HepG2 (cell line): Measurements from ENCODE around the gene NARF.

ENCODE experiments used
- CEBPG ChIP-seq: IDR thresholded peaks from 2 replicates; pipeline ENCODE4 v1.6.1; 2016
- CTCF ChIP-seq: sonication (generic); formaldehyde crosslinking; IDR thresholded peaks from 2 replicates; pipeline ENCODE4 v1.5.0; 2020; ENCODE audit warnings: mild to moderate bottlenecking, missing genetic modification reagents, moderate library complexity
- HDAC1 ChIP-seq: sonication (generic); formaldehyde crosslinking; IDR thresholded peaks from 2 replicates; pipeline ENCODE4 v1.5.1; 2020; ENCODE audit warnings: mild to moderate bottlenecking, missing genetic modification reagents
- JARID2 ChIP-seq: sonication (generic); formaldehyde crosslinking; IDR thresholded peaks from 2 replicates; pipeline ENCODE4 v1.8.1; 2023; ENCODE audit warnings: missing genetic modification reagents, inconsistent platforms; ENCODE audit not compliant: insufficient replicate concordance
- POLR2A ChIP-seq, 2 experiments: IDR thresholded peaks; 2 replicates each; pipeline ENCODE4 v1.6.1; 2011; ENCODE audit warnings: low read depth in 2 of 2, low read length in 2 of 2, mild to moderate bottlenecking in 1 of 2, moderate library complexity in 1 of 2; ENCODE audit not compliant: insufficient read depth in 1 of 2
- RBFOX2 ChIP-seq: fragments of 200-400 bp; formaldehyde crosslinking; IDR thresholded peaks from 2 replicates; pipeline ENCODE4 v1.6.1; 2017; ENCODE audit warnings: low read depth, mild to moderate bottlenecking, low read length
- SIN3A ChIP-seq: IDR thresholded peaks from 2 replicates; pipeline ENCODE4 v1.6.1; 2011; ENCODE audit warnings: low read depth, mild to moderate bottlenecking, control low read depth, low read length, borderline replicate concordance
- ZNF274 ChIP-seq: sonication (generic); formaldehyde crosslinking; IDR thresholded peaks from 2 replicates; pipeline ENCODE4 v1.5.1; 2020; ENCODE audit warnings: mild to moderate bottlenecking, missing genetic modification reagents
- ZNF331 ChIP-seq: sonication (generic); formaldehyde crosslinking; IDR thresholded peaks from 2 replicates; pipeline ENCODE4 v1.4.0; 2020; ENCODE audit warnings: missing genetic modification reagents
- ZNF678 ChIP-seq: sonication (generic); formaldehyde crosslinking; IDR thresholded peaks from 2 replicates; pipeline ENCODE4 v1.4.0; 2020; ENCODE audit warnings: mild to moderate bottlenecking, missing genetic modification reagents

DNA sequence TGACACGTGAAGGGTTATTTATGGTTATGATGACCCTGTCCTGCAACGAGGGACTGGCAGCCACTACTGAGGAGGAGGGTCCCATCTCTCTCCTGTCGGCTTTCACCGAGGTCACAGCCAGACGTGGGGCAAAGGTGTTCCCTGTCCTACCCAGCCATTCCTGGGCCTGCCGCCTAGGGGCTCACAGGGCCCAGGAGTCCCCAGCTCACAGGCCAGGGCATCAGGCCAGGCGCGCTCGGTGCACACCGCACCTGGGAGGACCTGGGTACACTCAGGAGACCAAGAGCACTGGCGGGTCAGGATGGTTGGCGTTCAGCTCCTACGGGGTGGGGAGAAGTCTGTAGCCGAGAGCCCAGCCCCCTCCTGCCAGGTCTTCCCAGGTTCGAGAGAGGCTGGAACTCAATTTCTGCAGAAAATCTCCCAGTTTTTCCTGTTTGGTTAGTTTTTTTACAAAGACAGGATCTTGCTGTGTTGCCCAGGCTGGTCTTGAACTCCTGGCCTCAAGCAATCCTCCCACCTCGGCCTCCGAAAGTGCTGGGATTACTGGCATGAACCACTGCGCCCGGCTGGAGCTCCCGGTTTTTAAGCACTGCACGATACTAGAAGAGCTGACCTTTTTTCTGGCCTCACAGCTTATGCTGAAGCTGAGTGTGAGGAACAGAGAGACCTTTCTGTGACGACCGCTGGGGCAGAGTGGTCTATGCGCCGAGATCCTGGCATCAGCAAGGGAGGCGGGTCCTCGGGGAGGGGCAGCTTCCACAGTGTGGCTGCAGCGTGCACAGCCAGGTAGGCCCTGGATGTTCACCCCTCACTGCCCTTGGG lies 15.7 kb upstream of the NARF start:
- TF ChIP-seq SIN3A (no peak), POLR2A (IDR thresholded peaks at IDR 0.05; ENCODE audit: insufficient read depth in 1 of 2, low read depth in 2 of 2, low read length in 2 of 2) (peak in 1 of 2 experiments; percentile 5; a peak in 1 of 4 replicates), ZNF331 (CRISPR knock-in tag) (no peak), HDAC1 (CRISPR knock-in tag) (no peak), CTCF (CRISPR knock-in tag) (no peak), RBFOX2 (no peak), ZNF678 (CRISPR knock-in tag) (no peak), ZNF274 (no peak), CEBPG (CRISPR knock-in tag) (no peak), JARID2 (CRISPR knock-in tag) (no peak)
